PC-3 (cell line): ENCODE data around the gene ZNF804A.

Experiments
- EZH2 ChIP-seq: fragments of 300-600 bp; sonication (generic); IDR thresholded peaks from one replicate; pipeline ENCODE4 v1.6.1; 2017; ENCODE audit warnings: antibody characterized with exemption, mild to moderate bottlenecking, low read length; ENCODE audit not compliant: unreplicated experiment
- TF ChIP-seq, protein P1 (sequence below): fragments of 300-600 bp; sonication (generic); conservative IDR thresholded peaks from 2 replicates; pipeline ENCODE4 v1.5.1; 2017; ENCODE audit warnings: antibody characterized with exemption, low read depth, mild to moderate bottlenecking, low read length

DNA sequence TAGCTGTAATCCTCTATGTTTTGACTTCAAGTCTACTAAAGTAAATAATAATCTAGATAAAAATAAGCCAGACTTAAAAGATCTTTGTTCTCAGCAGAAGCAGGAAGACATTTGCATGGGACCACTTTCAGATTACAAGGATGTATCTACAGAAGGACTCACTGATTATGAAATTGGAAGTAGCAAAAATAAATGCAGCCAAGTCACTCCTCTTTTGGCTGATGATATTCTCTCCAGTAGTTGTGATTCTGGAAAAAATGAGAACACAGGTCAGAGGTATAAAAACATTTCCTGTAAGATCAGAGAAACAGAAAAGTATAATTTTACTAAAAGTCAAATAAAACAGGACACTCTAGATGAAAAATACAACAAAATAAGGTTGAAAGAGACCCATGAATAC lies 338.4 kb downstream of the ZNF804A start:
- TF ChIP-seq, protein P1, sequence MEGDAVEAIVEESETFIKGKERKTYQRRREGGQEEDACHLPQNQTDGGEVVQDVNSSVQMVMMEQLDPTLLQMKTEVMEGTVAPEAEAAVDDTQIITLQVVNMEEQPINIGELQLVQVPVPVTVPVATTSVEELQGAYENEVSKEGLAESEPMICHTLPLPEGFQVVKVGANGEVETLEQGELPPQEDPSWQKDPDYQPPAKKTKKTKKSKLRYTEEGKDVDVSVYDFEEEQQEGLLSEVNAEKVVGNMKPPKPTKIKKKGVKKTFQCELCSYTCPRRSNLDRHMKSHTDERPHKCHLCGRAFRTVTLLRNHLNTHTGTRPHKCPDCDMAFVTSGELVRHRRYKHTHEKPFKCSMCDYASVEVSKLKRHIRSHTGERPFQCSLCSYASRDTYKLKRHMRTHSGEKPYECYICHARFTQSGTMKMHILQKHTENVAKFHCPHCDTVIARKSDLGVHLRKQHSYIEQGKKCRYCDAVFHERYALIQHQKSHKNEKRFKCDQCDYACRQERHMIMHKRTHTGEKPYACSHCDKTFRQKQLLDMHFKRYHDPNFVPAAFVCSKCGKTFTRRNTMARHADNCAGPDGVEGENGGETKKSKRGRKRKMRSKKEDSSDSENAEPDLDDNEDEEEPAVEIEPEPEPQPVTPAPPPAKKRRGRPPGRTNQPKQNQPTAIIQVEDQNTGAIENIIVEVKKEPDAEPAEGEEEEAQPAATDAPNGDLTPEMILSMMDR, result no peak
- TF ChIP-seq EZH2, result no peak
